Neural progenitor cell (in vitro differentiated cells): ENCODE results near the gene SAC3D1. TPM values are rescaled to one million over a fixed set of nuclear protein-coding genes. Genes with fewer than 3 reads are reported as not detected.

Source experiments
- DNase-seq: peaks from one replicate; pipeline ENCODE4 v3.0.0-alpha.2; 2016; ENCODE audit warnings: low spot score
- H2AFZ ChIP-seq: fragments of 200-600 bp; sonication (generic); replicated peaks from 2 replicates; pipeline ENCODE4 v1.6.1; 2016; ENCODE audit warnings: antibody characterized with exemption
- H3F3A ChIP-seq: fragments of 200-600 bp; sonication (generic); 2 replicates; pipeline ENCODE4 v1.6.1; 2016; ENCODE audit warnings: antibody characterized with exemption, low read depth
- H3K27ac ChIP-seq: fragments of 200-600 bp; sonication (generic); 2 replicates; pipeline ENCODE4 v1.5.1; 2016; ENCODE audit warnings: mild to moderate bottlenecking
- H3K27me3 ChIP-seq: fragments of 200-600 bp; sonication (generic); 2 replicates; pipeline ENCODE4 v1.6.1; 2016; ENCODE audit warnings: mild to moderate bottlenecking, moderate library complexity
- H3K36me3 ChIP-seq: fragments of 200-600 bp; sonication (generic); 2 replicates; pipeline ENCODE4 v1.5.1; 2016
- H3K4me1 ChIP-seq: fragments of 200-600 bp; sonication (generic); 2 replicates; pipeline ENCODE4 v1.6.1; 2016; ENCODE audit warnings: mixed run types
- H3K4me2 ChIP-seq: fragments of 200-600 bp; sonication (generic); 2 replicates; pipeline ENCODE4 v1.6.1; 2016
- H3K4me3 ChIP-seq: fragments of 200-600 bp; sonication (generic); 2 replicates; pipeline ENCODE4 v1.5.1; 2016
- H3K79me2 ChIP-seq: fragments of 200-600 bp; sonication (generic); 2 replicates; pipeline ENCODE4 v1.6.1; 2016; ENCODE audit warnings: low read depth
- H3K9ac ChIP-seq: fragments of 200-600 bp; sonication (generic); 2 replicates; pipeline ENCODE4 v1.6.1; 2016
- H3K9me3 ChIP-seq: fragments of 200-600 bp; sonication (generic); 2 replicates; pipeline ENCODE4 v1.5.1; 2016; ENCODE audit warnings: low read depth
- H4K20me1 ChIP-seq: fragments of 200-600 bp; sonication (generic); 2 replicates; pipeline ENCODE4 v1.6.1; 2016; ENCODE audit warnings: low read depth
- H3K27ac Mint-ChIP-seq: 3 replicates; pipeline ENCODE4 v1.8.0; 2021; ENCODE audit warnings: mixed read lengths
- H3K27me3 Mint-ChIP-seq: 2 replicates; pipeline ENCODE4 v1.8.0; 2022; ENCODE audit warnings: low read depth, mild to moderate bottlenecking, inconsistent platforms, moderate library complexity, mixed read lengths; ENCODE audit not compliant: insufficient read depth
- H3K36me3 Mint-ChIP-seq: 3 replicates; pipeline ENCODE4 v1.8.0; 2021; ENCODE audit warnings: mixed read lengths
- H3K4me1 Mint-ChIP-seq: 3 replicates; pipeline ENCODE4 v1.8.0; 2021; ENCODE audit warnings: mixed read lengths
- H3K4me3 Mint-ChIP-seq: 3 replicates; pipeline ENCODE4 v1.8.0; 2021; ENCODE audit warnings: mild to moderate bottlenecking, moderate library complexity, mixed read lengths
- H3K9me3 Mint-ChIP-seq: 3 replicates; pipeline ENCODE4 v1.8.0; 2020; ENCODE audit warnings: mixed read lengths
- CTCF ChIP-seq: fragments of 200-600 bp; sonication (generic); IDR thresholded peaks from 2 replicates; pipeline ENCODE4 v1.5.1; 2017; ENCODE audit warnings: antibody characterized with exemption, mild to moderate bottlenecking
- EZH2 ChIP-seq: fragments of 200-600 bp; sonication (generic); IDR thresholded peaks from 2 replicates; pipeline ENCODE4 v1.6.1; 2017; ENCODE audit warnings: antibody characterized with exemption, mild to moderate bottlenecking, moderate library complexity
- EZH2phosphoT487 ChIP-seq: fragments of 200-600 bp; sonication (generic); IDR thresholded peaks from 2 replicates; pipeline ENCODE4 v1.6.1; 2017; ENCODE audit warnings: antibody characterized with exemption
- total RNA-seq: library from RNA; depleted of rRNA; stranded (reverse); fragments of >200 nt; gene quantifications from 2 replicates; pipeline ENCODE4 v1.2.3, GENCODE V29; 2015; ENCODE audit warnings: low replicate concordance

Gene SAC3D1
- total RNA-seq, 1 donor from 2014 or later: 3.0 TPM

GRCh38 chr11:65071907-65072630, 31.1 kb downstream of the SAC3D1 start:
- no peak overlapping the region for H3K4me3 ChIP-seq
- no peak overlapping the region for H3K4me3 Mint-ChIP-seq
- TF ChIP-seq EZH2phosphoT487 (no peak), CTCF (no peak), EZH2 (no peak)
- H2AFZ ChIP-seq: no peak overlapping the region
- peaks cover 9% of the 10 kb centered on the region for H3K36me3 Mint-ChIP-seq
- H3K9me3 ChIP-seq: no peaks in the 10 kb centered on the region
- peaks cover 3% of the 10 kb centered on the region for H3K27me3 Mint-ChIP-seq
- H3K79me2 ChIP-seq: peaks cover 3% of the 10 kb centered on the region
- no peak for DNase-seq
- H3K4me1 Mint-ChIP-seq: peaks cover 6% of the 10 kb centered on the region
- no peak overlapping the region for H3K27ac ChIP-seq
- H3F3A ChIP-seq: peaks cover 1% of the 10 kb centered on the region
- H3K4me2 ChIP-seq: no peak overlapping the region
- peaks cover 5% of the 10 kb centered on the region for H3K4me1 ChIP-seq
- no peak overlapping the region for H3K27ac Mint-ChIP-seq
- H3K36me3 ChIP-seq: no peaks in the 10 kb centered on the region
- H4K20me1 ChIP-seq: no peaks in the 10 kb centered on the region
- H3K27me3 ChIP-seq: no peaks in the 10 kb centered on the region
- H3K9me3 Mint-ChIP-seq: no peaks in the 10 kb centered on the region
- H3K9ac ChIP-seq: no peak overlapping the region

GRCh38 chr11:65072631-65072966, 31.6 kb downstream of the SAC3D1 start:
- H3K9me3 Mint-ChIP-seq: no peaks in the 10 kb centered on the region
- H3K79me2 ChIP-seq: peaks cover 8% of the 10 kb centered on the region

GRCh38 chr11:65077451-65077850, 36.4 kb downstream of the SAC3D1 start:
- H3K4me2 ChIP-seq: no peak overlapping the region
- no peak overlapping the region for H3K27ac ChIP-seq
- H3K9ac ChIP-seq: no peak overlapping the region
- no peak overlapping the region for H3K4me3 ChIP-seq
- peaks cover 45% of the 10 kb centered on the region for H3K79me2 ChIP-seq
- no peak overlapping the region for H2AFZ ChIP-seq
- Mint-ChIP-seq H3K4me1 (peaks cover 17% of the 10 kb centered on the region), H3K27ac (no peak overlapping the region), H3K27me3 (peaks cover 2% of the 10 kb centered on the region), H3K36me3 (peaks cover 34% of the 10 kb centered on the region), H3K4me3 (no peak overlapping the region), H3K9me3 (no peaks in the 10 kb centered on the region)
- peaks cover 5% of the 10 kb centered on the region for H3K36me3 ChIP-seq
- H3K4me1 ChIP-seq: peaks cover under 1% of the 10 kb centered on the region
- H3K9me3 ChIP-seq: no peaks in the 10 kb centered on the region
- no peaks in the 10 kb centered on the region for H3K27me3 ChIP-seq
- peaks cover 16% of the 10 kb centered on the region for H4K20me1 ChIP-seq
- DNase-seq: no peak
- TF ChIP-seq CTCF (no peak), EZH2phosphoT487 (no peak), EZH2 (no peak)
- H3F3A ChIP-seq: peaks cover 17% of the 10 kb centered on the region

More at GRCh38 chr11:65072631-65072966, 31.6 kb downstream of the SAC3D1 start:
- H3K4me1 ChIP-seq: no peaks in the 10 kb centered on the region
- no peak overlapping the region for H2AFZ ChIP-seq
- no peak overlapping the region for H3K9ac ChIP-seq
- H3K9me3 ChIP-seq: no peaks in the 10 kb centered on the region
- no peaks in the 10 kb centered on the region for H3F3A ChIP-seq
- TF ChIP-seq EZH2phosphoT487 (no peak), CTCF (no peak), EZH2 (no peak)
- no peak overlapping the region for H3K4me2 ChIP-seq
- peaks cover 14% of the 10 kb centered on the region for H3K36me3 Mint-ChIP-seq
- H3K4me1 Mint-ChIP-seq: peaks cover 4% of the 10 kb centered on the region
- H3K4me3 Mint-ChIP-seq: no peak overlapping the region
- peaks cover 3% of the 10 kb centered on the region for H3K27me3 Mint-ChIP-seq
- no peaks in the 10 kb centered on the region for H3K36me3 ChIP-seq
- no peak for DNase-seq
- no peaks in the 10 kb centered on the region for H3K27me3 ChIP-seq
- no peak overlapping the region for H3K4me3 ChIP-seq
- H3K27ac Mint-ChIP-seq: no peak overlapping the region
- peaks cover 3% of the 10 kb centered on the region for H4K20me1 ChIP-seq
- H3K27ac ChIP-seq: no peak overlapping the region
